GM19452 (cell line): ENCODE data around the gene RAI1.

Experiments used
- ATAC-seq: cut with Tn5 transposase; IDR thresholded peaks from one replicate; pipeline ENCODE4 v1.9.1; 2021; ENCODE audit not compliant: unreplicated experiment

Gene RAI1

DNA sequence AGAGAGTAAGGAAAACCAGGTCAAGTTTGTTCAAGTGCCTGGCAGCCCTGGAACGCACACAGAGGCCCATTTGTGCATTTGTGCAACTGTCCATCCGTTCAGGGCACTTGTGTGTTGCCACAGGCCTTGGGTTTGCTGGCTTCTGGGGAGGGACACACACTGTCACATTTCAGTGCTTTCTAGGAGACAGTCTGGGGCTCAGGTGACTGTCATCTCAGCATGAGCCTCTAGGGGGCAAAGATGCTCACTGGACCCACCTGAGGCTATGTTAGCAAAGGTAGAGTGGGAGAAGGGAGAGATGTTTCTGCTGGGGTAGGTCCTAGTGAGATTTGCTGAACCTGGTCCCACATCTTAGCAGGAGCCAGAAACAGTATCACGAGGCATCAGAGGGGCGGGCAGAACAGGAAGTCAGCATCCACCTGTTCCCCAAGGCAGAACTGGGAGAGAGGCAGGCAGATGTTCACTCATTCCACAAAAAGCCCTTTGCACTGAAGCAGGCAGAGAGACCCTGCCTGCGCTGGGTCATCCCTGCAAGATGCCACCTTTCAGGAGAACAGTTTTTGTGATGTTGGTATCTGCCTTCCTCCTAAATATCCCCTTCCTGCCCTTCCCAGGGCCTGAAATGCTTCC lies 48.5 kb downstream of the RAI1 start:
- no peak for ATAC-seq

DNA sequence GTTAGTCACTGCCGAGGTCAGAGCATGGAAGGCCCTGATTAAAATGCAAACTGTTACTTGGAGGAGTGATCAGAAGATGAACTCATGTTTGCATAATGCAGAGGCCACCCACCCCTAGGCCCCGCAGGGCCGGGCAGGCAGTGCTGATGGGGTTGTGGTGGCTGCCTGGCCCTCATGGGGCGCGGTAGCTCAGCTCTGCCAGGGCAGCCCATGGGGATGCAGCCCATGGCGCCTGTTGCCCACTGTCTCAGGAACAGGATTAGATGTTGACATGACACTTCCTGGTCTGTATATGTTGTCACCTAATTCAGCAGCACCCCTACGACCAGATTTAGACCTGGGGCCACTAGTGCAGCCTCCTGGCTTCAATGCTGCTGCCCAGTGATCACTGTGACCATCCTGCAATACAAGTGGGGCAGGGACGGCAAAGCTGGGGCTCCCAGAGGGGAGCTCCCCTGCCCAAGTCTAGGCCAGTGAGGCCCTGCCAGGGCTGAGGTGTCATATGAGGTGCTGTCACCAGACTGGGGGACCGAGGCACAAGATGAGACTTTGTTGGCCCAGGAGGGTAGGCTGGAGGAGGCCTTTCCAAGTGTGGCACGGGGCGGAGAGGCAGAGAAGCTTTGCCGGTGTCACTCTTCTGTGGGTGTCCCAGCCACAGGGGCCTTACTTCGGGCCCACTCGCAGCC lies 49.1 kb downstream of the RAI1 start:
- ATAC-seq, result no peak

DNA sequence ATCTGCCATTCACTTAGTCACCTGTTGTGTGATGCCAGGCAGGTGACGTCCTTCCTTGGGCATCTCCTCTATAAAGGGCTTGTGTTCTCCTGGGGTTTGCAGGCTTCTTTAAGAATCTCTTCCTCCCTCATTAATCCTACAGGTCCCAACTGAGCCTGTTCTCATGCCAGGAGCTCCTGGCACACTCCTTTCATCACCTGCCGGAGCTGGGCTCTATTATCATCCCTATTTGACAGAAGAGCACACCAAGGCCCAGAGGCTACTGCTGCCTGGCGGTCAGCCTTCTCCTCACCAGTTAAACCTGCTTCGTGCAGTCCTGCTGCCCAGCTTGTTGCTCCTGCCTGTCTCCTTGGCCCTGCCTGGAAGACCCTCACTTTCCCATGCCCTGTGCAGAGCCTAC lies 51.2 kb downstream of the RAI1 start:
- ATAC-seq, result no peak

DNA sequence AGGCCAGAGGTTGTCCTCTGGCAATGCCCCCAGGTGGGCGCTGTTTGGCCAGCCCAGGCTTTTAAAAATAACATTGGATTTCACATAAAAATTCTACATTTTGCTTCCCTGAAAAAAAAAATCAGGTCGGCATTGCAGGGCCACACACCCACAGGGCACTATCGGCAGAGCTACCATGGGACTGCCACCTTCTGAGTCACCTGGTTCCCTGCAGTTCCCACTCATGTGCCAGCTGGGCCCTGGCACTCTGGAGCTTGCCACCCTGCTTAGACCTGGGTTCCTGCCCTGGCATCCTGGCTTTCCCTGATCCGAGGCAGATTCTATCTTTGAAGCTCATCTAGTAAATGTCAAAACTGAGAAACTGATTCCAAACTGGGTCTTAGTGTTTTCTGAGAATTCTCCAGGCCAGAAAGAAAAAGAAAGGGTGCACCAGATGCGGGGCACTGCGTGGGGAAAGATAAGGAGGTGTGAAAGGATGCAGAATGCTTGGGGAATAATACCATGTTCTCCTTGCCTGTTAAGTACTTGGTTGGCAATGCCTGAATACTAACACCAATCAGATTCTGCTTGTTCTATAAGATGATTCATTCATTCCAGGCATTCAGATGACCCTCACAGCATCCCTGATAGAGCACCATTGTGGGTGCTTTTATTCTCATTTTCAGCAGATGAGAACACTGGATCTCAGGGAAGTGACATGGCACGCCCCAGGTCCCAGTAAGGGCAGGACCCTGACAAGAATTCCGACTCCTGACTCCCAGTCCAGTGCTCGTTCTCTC lies 51.8 kb downstream of the RAI1 start:
- ATAC-seq, result no peak

DNA sequence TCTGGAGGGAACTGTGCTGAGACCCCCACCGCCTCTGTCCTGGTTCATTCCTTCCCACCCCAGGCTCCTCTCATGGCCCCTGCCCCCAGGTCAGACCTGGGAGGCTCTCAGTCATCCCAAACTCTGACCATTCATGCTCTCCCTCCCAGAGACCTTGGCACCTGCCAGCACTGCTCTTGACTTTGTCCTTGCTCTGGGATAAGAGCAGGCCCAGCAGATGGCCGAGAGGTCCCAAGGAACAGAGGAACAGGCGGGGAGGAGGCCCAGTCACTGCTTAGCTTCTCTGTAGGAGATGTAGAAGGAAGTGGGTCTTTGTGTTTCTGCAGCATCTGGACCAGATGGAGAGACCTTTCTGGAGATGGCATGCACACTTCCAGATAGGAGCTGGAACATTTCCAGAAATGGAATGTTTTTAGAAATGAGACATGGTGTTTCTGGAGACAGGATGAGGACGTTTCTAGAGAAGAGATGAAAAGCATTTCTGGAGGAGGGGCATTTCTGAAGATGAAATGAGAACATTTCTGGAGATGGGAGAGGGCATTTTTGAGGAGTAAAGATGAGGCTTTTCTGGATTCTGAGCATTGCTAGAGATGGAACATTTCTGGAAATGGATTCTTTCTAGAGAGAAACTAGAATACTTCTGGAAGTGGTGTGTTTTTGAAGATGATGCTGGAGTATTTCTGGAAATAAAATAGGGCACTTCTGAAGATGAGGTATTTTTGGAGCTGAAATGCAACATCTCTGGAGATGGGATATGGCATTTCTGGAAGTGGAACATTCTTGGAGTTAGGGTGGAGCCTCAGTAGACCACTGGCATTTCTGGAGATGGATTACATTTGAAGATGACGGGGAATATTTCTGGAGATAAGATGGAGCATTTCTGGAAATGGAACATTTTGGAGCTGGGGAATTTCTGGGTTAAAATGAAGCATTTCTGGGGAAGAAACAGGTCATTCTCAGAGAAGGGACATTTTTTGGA lies 55.2 kb downstream of the RAI1 start:
- no peak for ATAC-seq

DNA sequence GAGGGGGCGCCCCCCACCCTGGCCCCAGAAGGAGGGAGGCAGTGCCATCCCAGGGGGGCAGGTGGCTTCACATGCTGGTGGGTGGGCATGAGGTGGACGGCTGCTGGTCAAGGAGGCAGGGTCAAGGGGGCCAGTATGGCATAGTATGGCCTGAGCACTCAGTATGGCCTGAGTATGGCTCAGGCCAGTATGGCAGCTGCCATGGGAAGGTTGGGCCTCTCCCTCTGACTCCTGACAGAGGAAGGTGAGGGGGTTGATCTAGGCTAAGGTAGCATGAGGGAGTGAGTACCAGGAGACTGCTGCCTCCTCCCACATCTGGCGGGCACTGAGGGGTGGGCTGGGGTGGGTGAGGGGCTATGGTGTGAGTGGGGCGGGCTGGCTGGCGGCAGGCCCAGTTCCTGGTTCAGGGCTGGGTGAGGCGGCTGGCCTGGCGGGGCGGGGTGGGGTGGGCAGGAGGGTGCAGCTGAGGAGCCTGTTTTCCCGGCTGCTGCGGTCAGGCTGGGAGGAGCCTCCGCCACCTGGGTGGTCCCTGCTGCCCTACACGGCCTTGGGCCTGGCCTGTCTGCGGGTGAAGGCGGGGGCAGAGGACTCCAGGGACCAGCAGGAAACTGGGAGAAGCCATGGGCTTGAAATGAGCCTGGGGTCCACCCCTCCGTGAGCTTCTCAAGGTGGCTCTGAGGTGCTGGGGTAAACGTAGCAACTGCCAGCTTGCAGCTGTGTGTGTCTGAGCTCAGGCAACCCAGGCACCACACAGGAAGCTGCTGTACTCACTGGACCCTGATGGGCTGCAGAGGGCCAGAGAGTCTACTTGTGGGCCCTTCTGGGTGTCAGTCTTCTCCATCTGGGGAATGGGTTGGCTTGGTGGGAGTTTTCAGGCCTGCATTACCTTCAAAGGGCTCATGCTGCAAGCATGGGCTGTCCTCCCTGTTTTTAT lies 57.0 kb downstream of the RAI1 start:
- ATAC-seq, result no peak

DNA sequence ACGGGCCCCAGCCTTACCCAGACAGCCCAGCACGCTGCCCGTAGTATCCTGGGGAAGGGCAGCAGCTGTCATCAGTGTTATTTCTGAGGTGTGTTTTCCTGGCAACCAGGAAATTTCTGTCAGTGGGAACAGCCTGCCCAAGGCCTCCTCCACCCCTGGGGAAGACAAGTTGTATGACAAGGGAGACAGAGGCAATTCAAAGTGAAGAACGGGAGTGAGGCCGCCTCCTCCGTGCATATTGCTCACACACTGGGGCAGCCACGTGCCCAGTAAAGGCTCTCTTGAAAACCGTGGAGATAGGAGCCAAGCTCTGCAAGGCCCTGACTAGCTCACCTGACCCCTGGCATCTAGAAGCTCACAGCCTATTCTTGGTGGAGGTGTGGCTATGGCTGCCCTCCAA lies 57.6 kb downstream of the RAI1 start:
- ATAC-seq, result no peak

DNA sequence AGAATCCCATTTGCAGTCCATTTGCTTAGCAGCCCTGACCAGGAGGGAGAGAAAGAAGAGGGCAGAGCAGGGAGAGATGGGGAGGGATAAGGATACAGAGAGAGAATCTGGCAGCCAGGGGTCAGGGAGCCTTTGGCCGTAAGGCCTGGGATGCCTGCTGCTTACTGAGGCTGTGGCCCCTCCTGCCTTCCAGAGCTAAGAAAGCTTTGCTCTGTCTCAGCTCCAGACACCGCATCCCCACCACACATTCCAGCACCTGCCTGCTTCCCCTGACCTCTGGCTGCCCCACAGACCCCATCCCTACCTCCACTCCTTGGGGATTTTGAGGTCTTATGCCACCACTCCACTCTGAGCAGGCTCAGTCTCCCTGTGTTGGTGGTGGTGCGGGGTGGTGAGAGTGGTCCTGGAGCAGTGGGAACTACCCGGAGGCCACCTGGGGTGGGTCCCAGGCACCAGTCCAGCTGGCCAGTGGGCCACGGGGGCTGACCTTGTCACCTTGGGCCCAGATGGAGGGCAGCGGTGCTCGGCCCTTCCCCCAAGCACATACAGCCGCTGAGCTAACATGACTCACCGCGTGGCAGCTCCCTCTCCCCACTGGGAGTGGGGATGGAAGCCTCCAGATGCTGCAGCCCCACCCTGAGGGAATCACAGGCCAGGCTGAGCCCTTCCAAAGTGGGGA lies 58.3 kb downstream of the RAI1 start:
- ATAC-seq, result no peak

DNA sequence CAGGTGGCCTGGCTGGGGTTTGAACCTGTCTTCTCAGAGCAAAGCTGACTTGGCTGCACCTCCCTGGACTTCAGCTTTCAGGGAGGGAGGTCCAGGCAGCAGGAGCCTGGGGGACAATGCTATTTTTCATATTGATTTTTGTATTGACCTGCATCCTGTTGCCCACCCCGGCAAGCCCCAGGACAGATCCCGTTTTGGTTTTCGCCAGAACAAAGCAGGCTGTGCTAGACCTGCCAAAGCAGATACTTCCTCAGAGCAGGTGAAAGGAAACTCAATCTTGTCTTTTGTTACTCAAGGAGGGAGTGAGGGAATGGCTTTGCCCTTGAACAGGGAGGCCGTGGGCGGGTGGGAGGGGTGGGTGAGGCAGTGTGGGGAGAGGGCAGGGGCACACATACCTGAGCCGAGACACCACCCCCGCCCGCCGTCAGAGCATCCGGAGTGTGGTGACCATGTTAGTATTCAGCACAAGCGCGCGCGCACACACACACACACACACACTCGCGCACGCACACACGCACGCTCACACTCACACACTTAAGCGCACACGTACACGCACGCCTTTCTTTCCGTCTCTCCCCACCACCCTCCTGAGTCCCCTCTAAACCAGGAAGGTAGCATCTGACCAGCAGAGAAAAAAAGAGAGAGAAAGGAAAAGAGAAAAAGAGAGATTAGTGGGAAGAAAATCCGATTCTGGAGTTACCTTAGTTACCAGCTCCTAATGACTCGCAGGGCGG lies 59.5 kb downstream of the RAI1 start:
- ATAC-seq, result no peak

DNA sequence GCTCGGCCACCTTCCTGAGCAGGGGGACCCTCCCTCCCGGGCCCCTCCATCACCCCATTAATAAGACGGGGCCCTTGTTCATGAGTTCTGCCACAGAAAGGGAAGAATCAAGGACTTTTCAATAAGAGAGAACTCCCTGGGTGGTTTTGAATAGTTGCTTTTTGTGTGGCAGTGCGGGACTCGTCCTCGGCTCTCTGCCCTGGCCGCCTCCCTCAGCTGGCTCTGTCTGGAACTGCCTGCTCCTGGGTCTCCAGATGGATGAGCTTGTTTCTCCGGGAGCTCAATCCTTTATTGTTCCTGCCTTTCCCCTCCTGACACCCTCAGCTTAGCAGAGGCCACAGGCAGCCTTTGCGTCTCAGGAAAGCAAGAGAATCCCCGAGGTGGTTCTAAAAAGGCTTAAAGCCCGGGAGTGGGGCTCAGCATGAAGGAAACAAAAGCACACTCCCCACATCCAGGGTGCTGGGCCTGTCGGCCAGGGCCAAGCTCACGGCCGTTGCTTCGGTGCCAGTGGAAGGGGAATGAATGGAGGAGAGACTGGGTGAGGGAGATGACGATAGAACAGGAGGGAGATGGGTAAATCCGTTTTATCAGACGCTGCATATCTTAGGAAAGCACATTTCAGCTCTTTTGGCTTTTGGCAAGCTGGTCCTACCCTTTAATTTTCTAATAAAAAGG lies 60.2 kb downstream of the RAI1 start:
- no peak for ATAC-seq

DNA sequence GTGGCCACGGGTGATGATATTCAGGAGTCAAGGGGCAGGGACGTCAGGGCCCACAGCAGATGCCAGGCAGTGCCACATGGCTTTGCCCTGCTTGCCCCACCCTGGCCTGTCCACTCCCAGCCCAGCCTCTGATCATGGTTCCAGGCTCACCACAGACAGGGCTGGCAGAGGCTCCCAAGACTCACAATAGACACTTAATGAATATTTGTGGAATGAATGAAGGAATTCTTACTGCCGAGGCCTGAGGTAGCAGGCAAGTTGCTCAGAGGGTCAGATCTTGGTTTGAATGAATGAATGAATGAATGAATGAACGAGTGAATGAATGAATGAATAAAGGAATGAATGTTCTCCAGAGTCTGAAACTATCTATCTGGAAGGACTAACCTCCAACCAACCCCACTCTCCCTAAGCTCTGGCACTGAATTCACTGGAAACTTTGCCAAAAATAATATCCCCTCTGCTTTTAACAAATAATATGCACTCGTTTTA lies 60.9 kb downstream of the RAI1 start:
- no peak for ATAC-seq

DNA sequence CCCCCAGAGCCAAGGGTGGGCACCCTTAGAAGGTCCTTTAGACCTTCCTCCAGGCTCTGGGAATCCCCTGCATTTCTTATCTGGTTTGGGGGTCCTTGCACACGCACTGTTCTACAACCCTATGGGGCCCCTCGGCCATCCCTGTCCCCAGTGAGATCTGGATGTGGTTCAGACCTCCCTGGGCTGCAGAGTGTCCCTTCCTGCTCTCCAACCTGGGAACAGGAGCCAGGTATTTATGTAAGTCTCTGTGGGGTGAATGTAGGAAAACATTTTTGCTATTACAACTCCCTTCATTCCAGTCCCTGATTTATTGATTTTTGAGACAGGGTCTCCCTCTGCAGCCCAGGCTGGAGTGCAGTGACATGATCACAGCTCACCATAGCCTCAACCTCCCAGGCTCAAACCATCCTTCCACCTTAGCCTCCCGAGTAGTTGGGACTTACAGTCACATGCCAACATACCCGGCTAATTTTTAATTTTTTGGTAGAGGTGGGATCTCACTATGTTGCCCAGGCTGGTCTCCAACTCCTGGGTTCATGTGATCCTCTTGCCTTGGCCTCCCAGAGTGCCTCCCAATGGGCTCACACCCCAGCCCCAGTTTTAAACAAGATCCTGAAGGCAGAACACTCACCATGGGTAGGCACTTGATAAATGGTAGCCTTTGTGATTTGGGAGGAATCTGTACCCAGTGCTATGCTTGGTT lies 61.6 kb downstream of the RAI1 start:
- no peak for ATAC-seq

DNA sequence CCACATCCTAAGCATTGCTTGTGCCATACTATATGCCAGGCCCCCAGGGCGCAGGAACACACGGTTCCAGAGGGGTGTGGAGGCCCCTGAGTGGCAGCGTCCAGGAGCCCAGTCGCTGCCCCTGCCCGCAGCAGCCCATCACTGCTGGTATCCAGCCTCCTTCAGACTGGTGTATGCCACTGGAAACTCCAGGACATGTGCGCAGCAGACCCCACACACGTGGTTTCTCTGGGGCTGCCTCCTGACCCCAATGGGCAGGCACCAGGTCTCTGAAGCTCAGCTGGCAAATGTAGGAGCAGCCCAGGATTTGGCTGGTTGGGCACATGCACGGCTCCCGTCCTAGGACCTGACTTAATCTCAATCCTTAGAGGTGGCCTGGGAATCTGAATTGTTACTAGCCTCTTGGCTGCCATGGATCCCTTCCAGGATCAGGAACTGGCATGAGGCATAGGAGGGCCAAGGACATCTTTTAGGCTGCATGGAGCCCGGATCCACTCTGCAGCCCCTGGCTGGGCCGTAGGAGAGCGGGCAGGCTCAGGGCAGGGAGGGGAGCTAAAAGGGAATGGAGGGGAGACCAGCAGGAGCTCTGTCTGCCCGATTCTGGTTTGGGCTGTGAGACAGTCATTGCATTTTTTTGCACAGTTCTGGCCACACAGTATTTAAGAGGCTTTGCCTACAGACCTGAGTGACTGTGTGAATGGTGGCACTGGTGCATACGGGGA lies 62.3 kb downstream of the RAI1 start:
- no peak for ATAC-seq

DNA sequence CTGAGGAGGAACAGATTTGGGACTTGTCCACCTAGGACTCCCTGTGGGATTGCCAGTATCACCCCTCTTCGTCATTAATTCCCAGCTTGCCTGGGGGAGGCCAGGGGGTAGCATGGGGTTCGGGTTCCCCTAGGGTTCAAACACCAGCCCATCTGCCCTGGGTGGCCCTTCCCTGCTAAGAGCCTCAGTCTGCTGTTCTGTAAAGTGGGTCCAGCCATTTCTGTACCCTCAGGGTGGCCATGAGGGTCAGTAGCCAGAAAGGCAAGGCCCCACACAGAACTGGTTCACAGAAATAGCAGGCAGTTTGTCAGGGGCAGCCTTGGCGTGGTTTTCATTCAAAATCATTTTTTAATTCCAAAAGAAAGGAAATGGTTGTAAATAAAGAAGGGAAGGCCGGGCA lies 62.9 kb downstream of the RAI1 start:
- ATAC-seq, result no peak

DNA sequence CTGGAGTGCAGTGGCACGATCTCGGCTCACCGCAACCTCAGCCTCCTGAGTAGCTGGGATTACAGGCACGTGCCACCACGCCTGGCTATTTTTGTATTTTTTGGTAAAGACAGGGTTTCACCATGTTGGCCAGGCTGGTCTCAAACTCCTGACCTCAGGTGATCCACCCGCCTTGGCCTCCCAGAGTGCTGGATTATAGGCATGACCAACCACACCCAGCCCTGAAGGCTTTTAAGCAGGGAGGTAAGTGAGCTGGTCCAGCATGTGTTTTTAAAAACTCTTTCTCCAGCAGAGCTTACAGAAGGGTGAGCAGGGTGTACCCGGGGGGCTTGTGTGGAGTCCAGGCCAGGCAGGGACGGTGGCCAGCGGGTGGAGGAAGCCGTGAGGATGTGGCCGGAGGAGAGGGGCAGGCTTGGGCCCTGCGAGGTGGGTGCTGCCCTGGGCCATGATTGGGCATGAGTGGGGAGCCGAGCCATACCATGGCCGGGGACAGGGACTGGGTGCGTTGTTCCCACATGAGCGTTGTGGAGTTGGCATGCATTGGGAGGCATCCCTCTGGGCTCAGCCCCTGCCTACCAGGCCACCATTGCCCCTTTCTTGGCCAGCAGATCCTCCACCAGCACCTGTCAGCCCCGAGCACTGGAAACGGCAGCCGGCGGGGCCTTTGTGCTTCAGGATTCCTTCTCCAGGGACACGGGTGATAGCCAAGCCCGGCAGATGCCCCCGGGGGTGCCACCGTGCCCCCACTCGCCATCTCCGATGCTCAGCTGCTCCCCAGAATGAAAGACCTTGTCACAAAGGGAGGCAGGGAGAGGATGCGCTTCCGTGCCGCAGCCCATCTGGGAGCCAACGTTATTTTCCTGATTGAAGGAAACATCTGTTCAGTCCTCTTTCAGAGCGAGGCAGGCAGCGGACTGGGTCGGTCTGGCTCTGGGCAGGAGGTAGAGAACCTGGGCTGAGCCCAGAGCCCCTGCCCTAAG lies 64.5 kb downstream of the RAI1 start:
- ATAC-seq, result no peak

DNA sequence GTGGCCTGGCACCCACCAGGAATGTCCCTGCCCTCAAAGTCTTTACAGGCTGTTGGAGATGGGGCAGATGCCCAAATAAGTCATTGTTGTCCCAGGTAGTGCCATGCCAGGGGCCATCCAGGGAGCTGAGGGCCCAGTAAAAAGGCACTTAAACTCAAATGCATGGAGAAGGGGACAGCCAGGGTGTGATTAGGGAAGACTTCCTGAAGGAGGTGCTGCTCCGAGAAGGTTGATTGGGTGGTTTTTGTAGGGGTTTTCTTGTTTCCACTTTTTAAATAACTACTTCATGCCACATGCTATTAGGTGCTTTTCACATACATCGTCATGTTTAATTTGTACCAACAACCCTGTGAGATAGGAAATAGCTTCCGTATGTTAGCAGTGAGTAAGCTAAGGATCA lies 66.9 kb downstream of the RAI1 start:
- ATAC-seq, result no peak
